Progenitor cell of endocrine pancreas (in vitro differentiated cells): ENCODE measurements around the gene TRPM3. TPM values are rescaled to one million over a fixed set of nuclear protein-coding genes. Genes with fewer than 3 reads are reported as not detected.
"Not testable (repeated sequence)": the region's sequence is repeated elsewhere in the genome, so short reads cannot be mapped to it uniquely, and the experiment has no call there.

ENCODE experiments used
- DNase-seq: peaks from one replicate; pipeline ENCODE4 v3.0.0; 2021; ENCODE audit warnings: low spot score; ENCODE audit not compliant: unreplicated experiment
- H3K27ac Mint-ChIP-seq: 2 replicates; pipeline ENCODE4 v1.8.0; 2021; ENCODE audit warnings: mild to moderate bottlenecking, moderate library complexity, mixed read lengths
- H3K27me3 Mint-ChIP-seq: 2 replicates; pipeline ENCODE4 v1.8.0; 2021; ENCODE audit warnings: mixed read lengths
- H3K36me3 Mint-ChIP-seq: 2 replicates; pipeline ENCODE4 v1.8.0; 2022; ENCODE audit warnings: mixed read lengths; ENCODE audit not compliant: insufficient read depth
- H3K4me1 Mint-ChIP-seq: 2 replicates; pipeline ENCODE4 v1.8.0; 2021; ENCODE audit warnings: low read depth, mixed read lengths
- H3K4me3 Mint-ChIP-seq: 2 replicates; pipeline ENCODE4 v1.8.0; 2021; ENCODE audit warnings: low read depth, mild to moderate bottlenecking, moderate library complexity, mixed read lengths
- H3K9me3 Mint-ChIP-seq: 2 replicates; pipeline ENCODE4 v1.8.0; 2021; ENCODE audit warnings: low read depth, mixed read lengths
- total RNA-seq: library from RNA; stranded (reverse); gene quantifications from 2 replicates; pipeline ENCODE4 v1.2.1, GENCODE V29; 2021
- TF ChIP-seq, protein P1 (sequence below): fragments of 200-600 bp; sonication (generic); IDR thresholded peaks from one replicate; pipeline ENCODE4 v1.5.0; 2021; ENCODE audit warnings: antibody characterized with exemption, mild to moderate bottlenecking; ENCODE audit not compliant: unreplicated experiment

Gene TRPM3
- total RNA-seq, 1 donor from 2014 or later: 1.6 TPM

DNA sequence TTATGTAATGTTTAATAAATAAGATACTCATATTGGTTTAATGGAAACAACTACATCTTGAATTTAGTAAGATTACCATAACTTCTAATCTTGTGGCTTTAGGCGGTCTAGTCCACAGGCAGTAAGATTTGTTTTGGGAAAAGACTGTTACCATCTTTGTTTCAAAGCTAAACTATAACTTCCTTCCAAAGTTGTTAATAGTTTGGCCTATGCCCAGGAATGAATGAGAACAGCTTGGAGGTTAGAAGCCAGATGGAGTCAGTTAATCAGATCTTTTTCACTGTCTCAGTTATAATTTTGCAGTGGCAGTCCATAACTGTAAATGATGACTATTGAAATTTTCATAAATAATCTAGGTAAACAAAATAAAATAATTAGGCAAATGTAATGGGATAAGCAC, 465.1 kb downstream of the TRPM3 start:
- H3K27ac Mint-ChIP-seq: no peak overlapping the region
- no peak overlapping the region for H3K4me3 Mint-ChIP-seq
- H3K36me3 Mint-ChIP-seq: peaks cover 3% of the 10 kb centered on the region
- TF ChIP-seq, protein P1, sequence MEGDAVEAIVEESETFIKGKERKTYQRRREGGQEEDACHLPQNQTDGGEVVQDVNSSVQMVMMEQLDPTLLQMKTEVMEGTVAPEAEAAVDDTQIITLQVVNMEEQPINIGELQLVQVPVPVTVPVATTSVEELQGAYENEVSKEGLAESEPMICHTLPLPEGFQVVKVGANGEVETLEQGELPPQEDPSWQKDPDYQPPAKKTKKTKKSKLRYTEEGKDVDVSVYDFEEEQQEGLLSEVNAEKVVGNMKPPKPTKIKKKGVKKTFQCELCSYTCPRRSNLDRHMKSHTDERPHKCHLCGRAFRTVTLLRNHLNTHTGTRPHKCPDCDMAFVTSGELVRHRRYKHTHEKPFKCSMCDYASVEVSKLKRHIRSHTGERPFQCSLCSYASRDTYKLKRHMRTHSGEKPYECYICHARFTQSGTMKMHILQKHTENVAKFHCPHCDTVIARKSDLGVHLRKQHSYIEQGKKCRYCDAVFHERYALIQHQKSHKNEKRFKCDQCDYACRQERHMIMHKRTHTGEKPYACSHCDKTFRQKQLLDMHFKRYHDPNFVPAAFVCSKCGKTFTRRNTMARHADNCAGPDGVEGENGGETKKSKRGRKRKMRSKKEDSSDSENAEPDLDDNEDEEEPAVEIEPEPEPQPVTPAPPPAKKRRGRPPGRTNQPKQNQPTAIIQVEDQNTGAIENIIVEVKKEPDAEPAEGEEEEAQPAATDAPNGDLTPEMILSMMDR: no peak
- DNase-seq: no peak
- H3K9me3 Mint-ChIP-seq: peaks cover 13% of the 10 kb centered on the region
- H3K4me1 Mint-ChIP-seq: no peaks in the 10 kb centered on the region
- H3K27me3 Mint-ChIP-seq: no peaks in the 10 kb centered on the region

DNA sequence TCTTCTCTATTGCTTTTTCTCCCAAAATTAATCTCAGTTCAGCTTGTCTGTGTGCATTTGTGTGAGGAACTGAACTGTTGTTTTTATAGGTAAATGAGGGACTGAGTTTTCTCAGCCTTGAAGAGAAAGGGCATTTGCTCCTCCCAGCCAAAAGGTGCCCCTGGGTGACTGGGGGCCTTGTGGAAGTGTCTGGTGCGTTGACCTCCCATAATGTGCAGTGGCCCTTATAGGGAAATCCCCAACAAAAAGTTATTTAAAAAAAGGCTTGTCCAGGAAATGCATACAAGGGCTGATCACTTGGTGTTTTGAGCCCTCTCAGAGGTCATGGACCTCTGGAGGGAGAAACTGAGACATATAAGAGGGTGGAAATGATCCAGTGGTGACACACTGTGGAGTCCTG, 467.3 kb downstream of the TRPM3 start:
- Mint-ChIP-seq H3K27ac (no peak overlapping the region), H3K36me3 (peaks cover 3% of the 10 kb centered on the region), H3K4me1 (no peaks in the 10 kb centered on the region), H3K27me3 (no peaks in the 10 kb centered on the region), H3K9me3 (peaks cover 12% of the 10 kb centered on the region), H3K4me3 (no peak overlapping the region)
- DNase-seq: no peak
- TF ChIP-seq, protein P1: no peak

- H3K4me1 Mint-ChIP-seq, H3K36me3 Mint-ChIP-seq, H3K9me3 Mint-ChIP-seq, H3K4me3 Mint-ChIP-seq, DNase-seq, H3K27ac Mint-ChIP-seq, H3K27me3 Mint-ChIP-seq: not testable (repeated sequence)
Measured at GRCh38 chr9:70644627-70645026, 476.8 kb downstream of the TRPM3 start.

DNA sequence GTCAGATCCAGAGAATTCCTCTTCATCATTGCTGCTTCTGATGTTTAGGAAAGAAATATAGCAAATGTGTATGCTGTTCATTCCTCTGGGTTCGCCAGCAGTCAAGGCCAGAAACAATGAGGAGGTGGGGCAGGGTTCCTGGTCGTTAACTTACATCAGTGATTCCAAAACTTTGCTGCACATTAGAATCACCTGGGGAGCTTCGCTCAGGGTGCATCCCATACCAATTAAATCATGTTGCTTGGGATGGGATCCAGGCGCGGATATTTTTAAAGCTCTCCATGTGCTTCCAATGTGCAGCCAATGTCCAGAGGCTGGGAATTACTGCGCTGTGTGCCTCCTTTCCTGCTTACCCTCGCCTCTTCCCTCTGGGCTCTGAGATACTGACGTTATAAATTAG, 479.1 kb downstream of the TRPM3 start:
- H3K9me3 Mint-ChIP-seq: peaks cover under 1% of the 10 kb centered on the region
- H3K27me3 Mint-ChIP-seq: no peaks in the 10 kb centered on the region
- H3K4me3 Mint-ChIP-seq: no peak overlapping the region
- no peak for DNase-seq
- TF ChIP-seq, protein P1: no peak
- H3K36me3 Mint-ChIP-seq: no peaks in the 10 kb centered on the region
- no peaks in the 10 kb centered on the region for H3K4me1 Mint-ChIP-seq
- no peak overlapping the region for H3K27ac Mint-ChIP-seq

- Mint-ChIP-seq H3K27me3 (no peaks in the 10 kb centered on the region), H3K4me3 (no peak overlapping the region), H3K36me3 (no peaks in the 10 kb centered on the region), H3K4me1 (no peaks in the 10 kb centered on the region), H3K9me3 (no peaks in the 10 kb centered on the region), H3K27ac (no peak overlapping the region)
- TF ChIP-seq, protein P1: no peak
- no peak for DNase-seq
Measured at GRCh38 chr9:70641631-70642030, 479.8 kb downstream of the TRPM3 start.

DNA sequence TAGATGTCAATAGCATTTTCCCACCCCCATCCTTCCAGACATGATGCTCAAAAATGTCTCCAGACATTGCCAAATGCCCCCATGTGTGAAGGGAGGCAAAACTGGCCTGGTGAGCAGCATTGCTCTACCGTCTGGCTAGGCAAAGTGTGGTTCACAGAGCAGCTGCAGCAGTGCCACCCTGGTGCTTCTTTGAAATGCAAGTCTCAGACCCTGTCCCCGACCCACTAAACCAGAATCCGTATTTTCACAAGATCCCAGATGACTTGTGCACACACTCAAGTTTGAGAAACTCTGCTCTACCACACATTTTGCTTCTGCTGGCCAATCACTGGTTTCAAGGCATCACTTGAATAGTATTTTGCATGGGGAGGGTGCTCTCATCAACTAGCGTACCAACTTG, 480.4 kb downstream of the TRPM3 start:
- TF ChIP-seq, protein P1: no peak
- no peaks in the 10 kb centered on the region for H3K4me1 Mint-ChIP-seq
- no peak overlapping the region for H3K27ac Mint-ChIP-seq
- H3K27me3 Mint-ChIP-seq: no peaks in the 10 kb centered on the region
- H3K36me3 Mint-ChIP-seq: no peaks in the 10 kb centered on the region
- DNase-seq: no peak
- H3K4me3 Mint-ChIP-seq: no peak overlapping the region
- no peaks in the 10 kb centered on the region for H3K9me3 Mint-ChIP-seq
